Lower leg skin (tissue), 4 donors: ENCODE measurements around the gene TEX51. TPM values are rescaled to one million over a fixed set of nuclear protein-coding genes. Genes with fewer than 3 reads are reported as not detected.

Experiments
- DNase-seq, 2 donors: peaks; one replicate each; pipeline ENCODE4 v3.0.0-alpha.2; 2019; ENCODE audit warnings: low spot score in 2 of 2
- H3K4me3 ChIP-seq: fragments of 200-600 bp; sonication (generic); 2 replicates; pipeline ENCODE4 v1.5.1; 2017; ENCODE audit warnings: mild to moderate bottlenecking, low read depth; ENCODE audit not compliant: poor library complexity, severe bottlenecking
- POLR2A ChIP-seq, 2 donors: fragments of 450-650 bp; IDR thresholded peaks; one replicate each; pipeline ENCODE4 v1.6.1; 2016 to 2017; ENCODE audit warnings: antibody characterized with exemption in 2 of 2, mild to moderate bottlenecking in 1 of 2, moderate library complexity in 1 of 2
- WGBS, 2 donors: methylation state at CpG; one replicate each; pipeline ENCODE4 v1.1.5; 2018; 5-methylcytosine and 5-hydroxymethylcytosine counted together
- intact Hi-C: fragments of 100-400 bp; cut with DNase I; formaldehyde crosslinking; loops from one replicate; pipeline ENCODE4 v1.15.0; 2023; ENCODE audit warnings: low total_unique reads
- total RNA-seq, 4 donors: library from RNA; depleted of rRNA; stranded (reverse); fragments of >200 nt; gene quantifications; one replicate each; pipeline ENCODE4 v1.1.0, GENCODE V29; 2016
- TF ChIP-seq, protein P1 (sequence below), 3 donors: fragments of 450-650 bp; IDR thresholded peaks; one replicate each; pipeline ENCODE4 v1.5.1; 2016; ENCODE audit warnings: antibody characterized with exemption in 3 of 3, mild to moderate bottlenecking in 3 of 3, moderate library complexity in 2 of 3

The TEX51 gene
- total RNA-seq, 4 donors from 2014 or later, result not detected

DNA sequence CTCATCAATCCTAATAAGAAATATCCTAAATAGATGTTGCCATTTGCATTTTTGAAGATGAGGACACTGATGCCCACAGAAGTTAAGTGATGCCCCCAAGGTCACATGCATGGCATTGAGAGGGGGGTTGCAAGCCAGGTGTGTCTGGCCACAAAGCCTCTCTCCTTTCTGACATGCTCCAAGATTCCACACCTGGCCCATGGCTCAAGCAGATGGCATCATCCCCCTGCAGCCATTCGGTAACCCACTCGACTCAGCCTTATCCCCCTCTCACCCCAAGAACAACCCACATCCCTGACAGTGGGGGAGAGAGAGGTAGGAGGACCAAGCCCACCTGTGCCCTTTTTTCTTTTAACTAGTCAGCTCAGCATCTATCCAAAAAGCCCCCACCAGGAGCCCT, 16.5 kb upstream of the TEX51 start:
- TF ChIP-seq, protein P1, sequence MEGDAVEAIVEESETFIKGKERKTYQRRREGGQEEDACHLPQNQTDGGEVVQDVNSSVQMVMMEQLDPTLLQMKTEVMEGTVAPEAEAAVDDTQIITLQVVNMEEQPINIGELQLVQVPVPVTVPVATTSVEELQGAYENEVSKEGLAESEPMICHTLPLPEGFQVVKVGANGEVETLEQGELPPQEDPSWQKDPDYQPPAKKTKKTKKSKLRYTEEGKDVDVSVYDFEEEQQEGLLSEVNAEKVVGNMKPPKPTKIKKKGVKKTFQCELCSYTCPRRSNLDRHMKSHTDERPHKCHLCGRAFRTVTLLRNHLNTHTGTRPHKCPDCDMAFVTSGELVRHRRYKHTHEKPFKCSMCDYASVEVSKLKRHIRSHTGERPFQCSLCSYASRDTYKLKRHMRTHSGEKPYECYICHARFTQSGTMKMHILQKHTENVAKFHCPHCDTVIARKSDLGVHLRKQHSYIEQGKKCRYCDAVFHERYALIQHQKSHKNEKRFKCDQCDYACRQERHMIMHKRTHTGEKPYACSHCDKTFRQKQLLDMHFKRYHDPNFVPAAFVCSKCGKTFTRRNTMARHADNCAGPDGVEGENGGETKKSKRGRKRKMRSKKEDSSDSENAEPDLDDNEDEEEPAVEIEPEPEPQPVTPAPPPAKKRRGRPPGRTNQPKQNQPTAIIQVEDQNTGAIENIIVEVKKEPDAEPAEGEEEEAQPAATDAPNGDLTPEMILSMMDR (IDR thresholded peaks at IDR 0.05), result no peak
- TF ChIP-seq POLR2A (IDR thresholded peaks at IDR 0.05), result no peak
- DNase-seq, result peak in 1 of 2 donors; percentile 37
- H3K4me3 ChIP-seq, result no peak overlapping the region
- WGBS, 2 donors, result 32 to 37% methylated on average over 2 of the region's 2 CpGs
- intact Hi-C loops, result no loop called here

DNA sequence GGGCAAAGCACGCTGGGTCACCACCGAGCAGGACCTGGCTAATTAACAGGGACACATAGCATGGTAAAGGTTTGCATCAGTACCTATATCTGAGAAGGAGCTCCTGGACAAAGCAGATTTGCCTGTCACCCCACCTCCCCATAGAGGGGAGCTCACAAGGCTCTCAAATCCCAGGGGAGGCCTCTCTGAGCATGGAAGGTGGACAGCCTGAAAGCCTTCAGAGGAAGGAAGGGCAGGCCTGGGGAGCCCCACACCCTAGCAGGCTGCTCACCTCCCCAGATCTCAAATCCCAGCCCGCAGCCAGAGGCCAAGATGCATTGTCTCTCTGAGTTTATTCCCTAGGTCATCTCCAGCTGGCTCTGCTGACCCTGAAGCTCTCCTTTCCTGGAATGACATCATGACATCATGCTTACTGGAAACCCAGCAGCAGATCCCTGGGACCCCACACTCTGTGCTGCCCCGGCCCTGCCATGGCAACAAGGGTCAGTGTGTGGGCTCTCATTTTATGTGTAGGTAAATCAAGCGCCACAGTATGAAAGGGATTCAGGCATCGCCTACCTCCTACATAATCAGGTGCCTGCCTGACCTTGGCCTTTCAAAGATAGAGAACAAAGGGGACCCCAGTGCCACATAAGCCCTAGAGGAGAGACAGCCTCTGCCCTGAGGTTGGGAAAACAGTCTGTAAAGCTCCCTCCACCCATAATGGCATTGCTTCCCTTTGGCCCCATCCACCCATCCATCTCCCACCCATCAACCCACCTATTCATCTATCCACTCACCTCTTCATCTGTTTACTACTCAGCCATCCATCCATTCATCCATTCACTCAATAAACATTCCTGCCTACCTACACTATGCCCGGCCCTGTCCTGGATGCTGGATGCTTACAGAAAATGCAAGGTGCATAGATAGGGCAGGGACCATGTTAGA, 15.7 kb upstream of the TEX51 start:
- 90 to 93% methylated on average over 7 of the region's 7 CpGs for WGBS, 2 donors
- no peak overlapping the region for H3K4me3 ChIP-seq
- intact Hi-C loops, result no loop called here
- DNase-seq, result peak in 1 of 2 donors; percentile 67
- no peak for TF ChIP-seq POLR2A (IDR thresholded peaks at IDR 0.05)
- TF ChIP-seq, protein P1 (IDR thresholded peaks at IDR 0.05), result no peak

DNA sequence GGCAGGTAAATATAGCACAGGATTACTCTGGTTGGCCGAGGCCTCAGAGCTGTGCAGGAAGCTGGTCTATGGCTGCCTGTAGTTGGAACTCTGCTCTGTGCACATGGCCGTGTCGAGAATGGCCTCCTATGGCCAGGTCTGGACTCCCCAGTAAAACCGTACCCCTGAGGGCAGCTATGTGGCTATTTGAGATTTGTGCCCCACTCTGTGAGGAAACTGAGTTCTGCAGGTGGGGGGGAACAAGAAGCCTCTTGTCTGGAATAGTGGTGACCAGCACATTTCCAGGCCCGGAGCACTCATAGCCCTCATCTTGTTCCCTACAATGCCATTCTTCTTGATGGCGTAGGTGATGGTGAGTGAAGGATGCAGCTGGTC, 15.0 kb upstream of the TEX51 start:
- no peak overlapping the region for H3K4me3 ChIP-seq
- DNase-seq, result peak in 1 of 2 donors; percentile 37
- no peak for TF ChIP-seq POLR2A (IDR thresholded peaks at IDR 0.05)
- TF ChIP-seq, protein P1 (IDR thresholded peaks at IDR 0.05), result no peak
- intact Hi-C loops, result no loop called here
- 87 to 95% methylated on average over 6 of the region's 6 CpGs for WGBS, 2 donors

DNA sequence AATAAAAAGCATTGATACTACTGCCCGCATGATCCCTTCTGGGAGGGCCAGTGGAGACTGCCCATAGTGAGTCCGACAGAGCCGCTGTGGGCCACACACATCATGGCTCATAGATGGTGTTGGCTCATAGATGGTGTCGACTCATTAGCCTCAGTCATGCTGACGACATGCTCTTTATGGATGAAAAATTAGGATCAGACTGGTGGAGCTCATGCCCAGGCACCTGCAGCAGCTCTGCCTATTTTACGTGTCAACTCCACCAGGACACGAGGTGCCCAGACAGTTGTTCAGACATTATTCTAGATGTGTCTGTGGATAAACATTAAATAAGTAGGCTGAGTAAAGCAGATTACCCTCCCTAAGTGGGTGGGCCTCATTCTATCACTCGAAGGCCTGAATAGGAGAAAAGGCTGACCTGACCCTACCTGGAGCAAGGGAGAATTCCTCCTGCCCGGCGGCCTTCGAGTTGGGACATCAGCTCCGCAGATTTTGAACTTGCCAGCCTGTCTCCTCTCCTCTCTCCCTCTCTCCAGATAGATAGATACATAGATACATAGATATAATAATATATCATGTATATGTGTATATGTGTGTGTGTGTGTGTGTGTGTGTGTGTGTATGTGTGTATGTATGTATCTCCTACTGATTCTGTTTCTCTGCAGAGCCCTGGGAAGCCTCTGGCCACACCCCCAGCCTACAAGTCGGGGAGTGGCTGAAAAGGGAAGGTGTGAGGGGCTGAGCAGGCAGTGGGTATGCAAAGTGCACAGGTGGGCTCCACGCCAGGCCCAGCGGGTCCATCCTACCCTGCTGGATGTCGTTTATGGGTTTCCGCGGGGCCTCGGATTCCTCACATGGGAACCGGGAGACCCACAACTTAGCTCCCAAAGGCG, 13.6 kb upstream of the TEX51 start:
- DNase-seq, result peak in 1 of 2 donors; percentile 49
- intact Hi-C loops, result no loop called here
- no peak for TF ChIP-seq POLR2A (IDR thresholded peaks at IDR 0.05)
- TF ChIP-seq, protein P1 (IDR thresholded peaks at IDR 0.05), result no peak
- no peak overlapping the region for H3K4me3 ChIP-seq
- 74 to 76% methylated on average over 21 of the region's 21 CpGs for WGBS, 2 donors

DNA sequence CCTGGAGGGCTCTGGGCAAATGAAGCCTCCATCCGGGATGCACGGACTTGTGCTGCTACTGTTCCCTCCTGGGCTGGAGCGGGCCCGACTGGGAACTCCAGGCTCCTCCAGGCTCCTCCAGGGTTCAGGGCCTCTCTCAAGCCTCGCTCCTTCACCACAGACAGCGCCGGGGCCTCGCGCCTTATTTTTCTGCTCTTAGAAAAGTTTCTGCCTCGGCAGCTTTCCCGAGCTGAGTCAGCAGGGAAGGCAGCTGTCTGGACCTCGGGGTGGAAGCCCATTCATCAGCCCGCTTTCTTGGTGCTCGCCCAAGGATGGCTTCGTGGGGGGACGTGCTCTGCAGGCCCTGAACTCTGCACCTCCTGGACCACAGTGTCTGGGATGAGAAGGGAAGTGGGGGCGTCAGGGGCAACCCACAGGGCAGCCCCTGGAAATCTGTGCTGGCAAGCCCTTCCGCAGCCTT, 12.9 kb upstream of the TEX51 start:
- 25 to 28% methylated on average over 14 to 15 of the region's 18 CpGs for WGBS, 2 donors
- intact Hi-C loops, result no loop called here
- no peak for TF ChIP-seq POLR2A (IDR thresholded peaks at IDR 0.05)
- H3K4me3 ChIP-seq, result no peak overlapping the region
- DNase-seq, result peak in 1 of 2 donors; percentile 83
